Liver (tissue), 9 donors: ENCODE results near the gene ATP10B. TPM values are rescaled to one million over a fixed set of nuclear protein-coding genes. Genes with fewer than 3 reads are reported as not detected.

Experiments used
- DNase-seq: peaks from one replicate; pipeline ENCODE4 v3.0.0-alpha.2; 2017; ENCODE audit warnings: low spot score
- H3K27ac ChIP-seq, 2 donors: one replicate each; pipeline ENCODE4 v1.7.0; 2013; ENCODE audit warnings: inconsistent platforms in 2 of 2, low read length in 2 of 2, control low read depth in 1 of 2, low read depth in 1 of 2, mild to moderate bottlenecking in 1 of 2
- H3K27me3 ChIP-seq, 4 donors: one replicate each; pipeline versions ENCODE4 v1.6.1 to v1.7.0; 2013; ENCODE audit warnings: low read length in 3 of 4, inconsistent platforms in 1 of 4, mild to moderate bottlenecking in 1 of 4, moderate library complexity in 1 of 4; ENCODE audit not compliant: control insufficient read depth in 4 of 4, insufficient read depth in 4 of 4
- H3K36me3 ChIP-seq, 4 donors: one replicate each; pipeline versions ENCODE4 v1.6.1 to v1.7.0; 2013; ENCODE audit warnings: low read length in 3 of 4, mild to moderate bottlenecking in 3 of 4, low read depth in 1 of 4, moderate library complexity in 1 of 4; ENCODE audit not compliant: control insufficient read depth in 4 of 4, insufficient read depth in 3 of 4
- H3K4me1 ChIP-seq, 4 donors: one replicate each; pipeline versions ENCODE4 v1.6.1 to v1.7.0; 2013; ENCODE audit warnings: low read length in 3 of 4, mild to moderate bottlenecking in 3 of 4, moderate library complexity in 1 of 4; ENCODE audit not compliant: control insufficient read depth in 4 of 4, insufficient read depth in 4 of 4
- H3K4me3 ChIP-seq, 3 donors: one replicate each; pipeline versions ENCODE4 v1.6.1 to v1.7.0; 2013; ENCODE audit warnings: low read length in 3 of 3, control low read depth in 1 of 3, low read depth in 1 of 3, mild to moderate bottlenecking in 1 of 3
- H3K9ac ChIP-seq, 2 donors: one replicate each; pipeline ENCODE4 v1.7.0; 2013; ENCODE audit warnings: low read length in 2 of 2, mild to moderate bottlenecking in 2 of 2, moderate library complexity in 2 of 2, control low read depth in 1 of 2, low read depth in 1 of 2
- H3K9me3 ChIP-seq, 4 donors: one replicate each; pipeline versions ENCODE4 v1.6.1 to v1.7.0; 2013; ENCODE audit warnings: low read length in 3 of 4; ENCODE audit not compliant: control insufficient read depth in 4 of 4
- ATF3 ChIP-seq: IDR thresholded peaks from 2 replicates; pipeline ENCODE4 v1.6.1; 2016; ENCODE audit warnings: antibody characterized with exemption
- CTCF ChIP-seq: fragments of 150-350 bp; IDR thresholded peaks from 2 replicates; pipeline ENCODE4 v1.5.1; 2017; ENCODE audit warnings: improper control_type of control experiment, low read depth, low read length; ENCODE audit not compliant: missing input control
- EGR1 ChIP-seq, 2 donors: IDR thresholded peaks; 2 replicates each; pipeline ENCODE4 v1.6.1; 2016 to 2018; ENCODE audit warnings: antibody characterized with exemption in 2 of 2, low read depth in 2 of 2
- FOXA1 ChIP-seq: IDR thresholded peaks from 2 replicates; pipeline ENCODE4 v1.6.1; 2016; ENCODE audit warnings: antibody characterized with exemption
- FOXA2 ChIP-seq: IDR thresholded peaks from 2 replicates; pipeline ENCODE4 v1.6.1; 2016; ENCODE audit warnings: antibody characterized with exemption
- GABPA ChIP-seq, 2 donors: IDR thresholded peaks in 1 of 2; conservative IDR thresholded peaks in 1 of 2; 2 replicates each; pipeline ENCODE4 v1.6.1; 2016; ENCODE audit warnings: antibody characterized with exemption in 2 of 2, mild to moderate bottlenecking in 1 of 2, moderate library complexity in 1 of 2
- HNF4A ChIP-seq, 2 donors: conservative IDR thresholded peaks; 2 replicates each; pipeline ENCODE4 v1.6.1; 2016; ENCODE audit warnings: antibody characterized with exemption in 2 of 2, mild to moderate bottlenecking in 2 of 2
- MAX ChIP-seq: IDR thresholded peaks from 2 replicates; pipeline ENCODE4 v1.6.1; 2016; ENCODE audit warnings: antibody characterized with exemption
- RAD21 ChIP-seq, 2 donors: IDR thresholded peaks; 2 replicates each; pipeline ENCODE4 v1.6.1; 2016; ENCODE audit warnings: antibody characterized with exemption in 2 of 2, mild to moderate bottlenecking in 2 of 2
- REST ChIP-seq: IDR thresholded peaks from 2 replicates; pipeline ENCODE4 v1.6.1; 2016; ENCODE audit warnings: antibody characterized with exemption, mild to moderate bottlenecking
- RXRA ChIP-seq, 2 donors: IDR thresholded peaks; 2 replicates each; pipeline ENCODE4 v1.6.1; 2017 to 2018; ENCODE audit warnings: antibody characterized with exemption in 2 of 2, mild to moderate bottlenecking in 1 of 2
- SP1 ChIP-seq: IDR thresholded peaks from 2 replicates; pipeline ENCODE4 v1.6.1; 2018; ENCODE audit warnings: antibody characterized with exemption, mild to moderate bottlenecking
- ZBTB33 ChIP-seq: IDR thresholded peaks from 2 replicates; pipeline ENCODE4 v1.6.1; 2016; ENCODE audit warnings: antibody characterized with exemption
- WGBS: extraction: QIAGEN DNeasy Blood & Tissue Kit; methylation state at CpG from one replicate; pipeline ENCODE4 v1.1.7; 2013; 5-methylcytosine and 5-hydroxymethylcytosine counted together
- polyA plus RNA-seq, 2 donors: library from polyadenylated mRNA; stranded (reverse) in 1 of 2; unstranded in 1 of 2; fragments of 200-250 nt in 1 of 2; fragments of >200 nt in 1 of 2; fragmentation: Nextera tagmentation in 1 of 2; extraction: Ambion mirVana in 1 of 2; gene quantifications; one replicate each; pipeline versions ENCODE4 v1.2.1 to v1.2.3, GENCODE V29; 2013 to 2015
- total RNA-seq, 2 donors: library from RNA; depleted of rRNA; stranded (reverse); fragments of >200 nt; gene quantifications; one replicate each; pipeline ENCODE4 v1.2.3, GENCODE V29; 2014
- donor health status: healthy.
- donor health status: healthy.
- donor health status: healthy.
- donor health status: healthy.
- donor health status: healthy.

Gene ATP10B
- total and polyA plus RNA-seq, 4 donors: 0.05 to 0.67 (median 0.05) TPM; not detected in 1

GRCh38 chr5:160685695-160686094 is 166.3 kb downstream of the ATP10B start:
- 24% methylated on average over 6 of the region's 6 CpGs for WGBS
- DNase-seq: no peak
- peak; percentile 50 to 51 for TF ChIP-seq RAD21 (IDR thresholded peaks at IDR 0.05)
- TF ChIP-seq ZBTB33: no peak
- no peak for TF ChIP-seq SP1
- peak; percentile 17 for TF ChIP-seq CTCF
- TF ChIP-seq MAX: no peak
- no peak for TF ChIP-seq RXRA (IDR thresholded peaks at IDR 0.05)
- no peak for TF ChIP-seq GABPA (IDR thresholded peaks at IDR 0.05 in 1 of 2, conservative IDR thresholded peaks at IDR 0.05 in 1 of 2)
- Histone ChIP-seq H3K4me3 (no peak overlapping the region), H3K9ac (no peak overlapping the region), H3K27ac (no peak overlapping the region), H3K36me3 (no peaks in the 10 kb centered on the region), H3K27me3 (peaks cover 0 to 3% (median 0%) of the 10 kb centered on the region in 4 donors), H3K4me1 (no peaks in the 10 kb centered on the region), H3K9me3 (no peaks in the 10 kb centered on the region)

- Histone ChIP-seq H3K4me3 (no peak overlapping the region), H3K36me3 (no peaks in the 10 kb centered on the region), H3K27me3 (peaks cover 0 to 3% (median 0%) of the 10 kb centered on the region in 4 donors), H3K27ac (no peak overlapping the region), H3K4me1 (no peaks in the 10 kb centered on the region), H3K9ac (no peak overlapping the region), H3K9me3 (no peaks in the 10 kb centered on the region)
- 18% methylated on average over 1 of the region's 1 CpG for WGBS
- TF ChIP-seq RXRA (IDR thresholded peaks at IDR 0.05) (no peak), ATF3 (no peak), REST (no peak), CTCF (no peak), HNF4A (conservative IDR thresholded peaks at IDR 0.05) (no peak), FOXA1 (no peak), EGR1 (IDR thresholded peaks at IDR 0.05; ENCODE audit: low read depth in 2 of 2) (no peak), FOXA2 (no peak), SP1 (no peak)
- DNase-seq: no peak
These were observed 166.8 kb downstream of the ATP10B start for GRCh38 chr5:160685219-160685618.
